Testis (tissue), 2 donors: ENCODE data around the gene IL15RA.

Experiments used
- POLR2A ChIP-seq: fragments of 450-650 bp; IDR thresholded peaks from one replicate; pipeline ENCODE4 v1.6.1; 2017; ENCODE audit warnings: antibody characterized with exemption, mild to moderate bottlenecking, moderate library complexity
- TF ChIP-seq, protein P1 (sequence below), 3 experiments: fragments of 450-650 bp in 2 of 3; fragments of 200-600 bp in 1 of 3; sonication (generic) in 1 of 3; IDR thresholded peaks; one replicate each; pipeline ENCODE4 v1.5.1; 2016 to 2019; ENCODE audit warnings: antibody characterized with exemption in 3 of 3, mild to moderate bottlenecking in 2 of 3, moderate library complexity in 1 of 3

DNA sequence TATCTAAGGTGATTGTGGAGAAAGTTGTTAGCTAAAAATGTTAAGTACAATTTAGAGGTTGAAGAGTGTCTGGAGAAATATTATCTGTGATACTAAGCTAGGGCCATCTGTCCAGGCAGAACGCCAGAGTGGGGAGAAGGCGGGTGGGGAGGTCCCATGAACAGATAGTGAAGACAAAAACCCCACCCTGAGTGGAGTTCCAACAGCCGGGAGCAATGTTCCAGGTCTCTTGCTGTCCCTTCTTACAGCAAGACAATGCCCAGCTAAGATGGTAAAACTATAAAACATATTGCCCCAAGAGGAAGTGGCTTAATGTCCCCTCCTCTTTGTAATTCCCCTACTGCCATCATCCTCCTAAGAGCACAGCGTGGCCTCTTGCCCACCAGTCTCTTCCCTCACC is 10.4 kb upstream of the IL15RA start:
- TF ChIP-seq POLR2A = no peak
- TF ChIP-seq, protein P1, sequence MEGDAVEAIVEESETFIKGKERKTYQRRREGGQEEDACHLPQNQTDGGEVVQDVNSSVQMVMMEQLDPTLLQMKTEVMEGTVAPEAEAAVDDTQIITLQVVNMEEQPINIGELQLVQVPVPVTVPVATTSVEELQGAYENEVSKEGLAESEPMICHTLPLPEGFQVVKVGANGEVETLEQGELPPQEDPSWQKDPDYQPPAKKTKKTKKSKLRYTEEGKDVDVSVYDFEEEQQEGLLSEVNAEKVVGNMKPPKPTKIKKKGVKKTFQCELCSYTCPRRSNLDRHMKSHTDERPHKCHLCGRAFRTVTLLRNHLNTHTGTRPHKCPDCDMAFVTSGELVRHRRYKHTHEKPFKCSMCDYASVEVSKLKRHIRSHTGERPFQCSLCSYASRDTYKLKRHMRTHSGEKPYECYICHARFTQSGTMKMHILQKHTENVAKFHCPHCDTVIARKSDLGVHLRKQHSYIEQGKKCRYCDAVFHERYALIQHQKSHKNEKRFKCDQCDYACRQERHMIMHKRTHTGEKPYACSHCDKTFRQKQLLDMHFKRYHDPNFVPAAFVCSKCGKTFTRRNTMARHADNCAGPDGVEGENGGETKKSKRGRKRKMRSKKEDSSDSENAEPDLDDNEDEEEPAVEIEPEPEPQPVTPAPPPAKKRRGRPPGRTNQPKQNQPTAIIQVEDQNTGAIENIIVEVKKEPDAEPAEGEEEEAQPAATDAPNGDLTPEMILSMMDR (IDR thresholded peaks at IDR 0.05) = no peak
